ENCODE measurements around the gene MCF2. TPM values are rescaled to one million over a fixed set of nuclear protein-coding genes. Genes with fewer than 3 reads are reported as not detected.

The MCF2 gene
- total RNA-seq, 1 experiment from 2014 or later = 1.0 TPM

GRCh38 chrX:139538907-139539790 is 168.8 kb downstream of the MCF2 start:
- no peaks in the 10 kb centered on the region for H3K27me3 Mint-ChIP-seq (ENCODE audit: low read depth)
- H3K36me3 Mint-ChIP-seq = no peaks in the 10 kb centered on the region
- ChIA-PET POLR2A (no interaction called here), CTCF (no interaction called here)
- no peaks in the 10 kb centered on the region for H3K4me1 Mint-ChIP-seq
- DNase-seq (ENCODE audit: low spot score) = no peak
- no peak overlapping the region for H3K27ac Mint-ChIP-seq
- H3K4me3 Mint-ChIP-seq = no peak overlapping the region
- ATAC-seq = no peak
- TF ChIP-seq ETV6 (CRISPR knock-in tag; IDR thresholded peaks at IDR 0.05) = no peak
- no peak for TF ChIP-seq AFF4 (CRISPR knock-in tag; IDR thresholded peaks at IDR 0.05; ENCODE audit: borderline replicate concordance)
- TF ChIP-seq JUN (CRISPR knock-in tag; IDR thresholded peaks at IDR 0.05) = no peak
- TF ChIP-seq PRRX2 (CRISPR knock-in tag; IDR thresholded peaks at IDR 0.05) = no peak
- TF ChIP-seq TEAD1 (CRISPR knock-in tag; IDR thresholded peaks at IDR 0.05) = no peak
- TF ChIP-seq ZSCAN18 (CRISPR knock-in tag; IDR thresholded peaks at IDR 0.05) = no peak
- no peak for TF ChIP-seq NR2C2 (CRISPR knock-in tag; IDR thresholded peaks at IDR 0.05)
- no peak for TF ChIP-seq RELA (CRISPR knock-in tag; IDR thresholded peaks at IDR 0.05; ENCODE audit: borderline replicate concordance)
- TF ChIP-seq, protein P1, sequence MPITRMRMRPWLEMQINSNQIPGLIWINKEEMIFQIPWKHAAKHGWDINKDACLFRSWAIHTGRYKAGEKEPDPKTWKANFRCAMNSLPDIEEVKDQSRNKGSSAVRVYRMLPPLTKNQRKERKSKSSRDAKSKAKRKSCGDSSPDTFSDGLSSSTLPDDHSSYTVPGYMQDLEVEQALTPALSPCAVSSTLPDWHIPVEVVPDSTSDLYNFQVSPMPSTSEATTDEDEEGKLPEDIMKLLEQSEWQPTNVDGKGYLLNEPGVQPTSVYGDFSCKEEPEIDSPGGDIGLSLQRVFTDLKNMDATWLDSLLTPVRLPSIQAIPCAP (CRISPR knock-in tag; IDR thresholded peaks at IDR 0.05) = no peak
- TF ChIP-seq TCF7 (CRISPR knock-in tag; IDR thresholded peaks at IDR 0.05; ENCODE audit: low read depth) = no peak
- no peak for TF ChIP-seq CREM (CRISPR knock-in tag; IDR thresholded peaks at IDR 0.05)
- H3K9me3 Mint-ChIP-seq = no peaks in the 10 kb centered on the region

DNA sequence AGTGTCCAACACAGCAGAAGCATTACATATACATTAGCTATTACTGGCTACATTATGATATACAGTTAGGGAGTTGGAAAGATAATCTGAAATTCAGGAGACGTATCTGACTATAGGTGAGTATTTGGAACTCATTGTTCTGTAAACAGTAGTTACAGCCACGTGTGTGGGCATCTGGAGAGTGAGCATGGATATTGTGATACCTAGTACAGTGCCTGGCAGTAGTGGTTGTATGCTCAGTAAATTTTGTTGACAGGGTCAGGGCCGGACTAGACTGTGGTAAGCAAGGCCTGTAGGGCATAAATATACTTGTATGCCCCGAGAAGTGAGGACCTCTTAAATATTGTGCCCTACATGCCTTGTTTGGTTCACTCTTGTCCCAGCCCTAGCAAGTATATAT is 174.5 kb downstream of the MCF2 start:
- Mint-ChIP-seq H3K36me3 (no peaks in the 10 kb centered on the region), H3K9me3 (no peaks in the 10 kb centered on the region), H3K27me3 (ENCODE audit: low read depth) (no peaks in the 10 kb centered on the region), H3K27ac (no peak overlapping the region), H3K4me1 (no peaks in the 10 kb centered on the region), H3K4me3 (no peak overlapping the region)
- ATAC-seq = no peak
- TF ChIP-seq CBFB (CRISPR knock-in tag; IDR thresholded peaks at IDR 0.05; ENCODE audit: low read depth) = no peak
- no peak for DNase-seq (ENCODE audit: low spot score)
- CTCF ChIA-PET = no interaction called here
- POLR2A ChIA-PET = no interaction called here

GRCh38 chrX:139532834-139533233 is 175.1 kb downstream of the MCF2 start:
- Mint-ChIP-seq H3K27me3 (ENCODE audit: low read depth) (no peaks in the 10 kb centered on the region), H3K27ac (no peak overlapping the region), H3K4me1 (no peaks in the 10 kb centered on the region), H3K36me3 (no peaks in the 10 kb centered on the region), H3K4me3 (no peak overlapping the region), H3K9me3 (no peaks in the 10 kb centered on the region)
- no peak for DNase-seq (ENCODE audit: low spot score)
- ChIA-PET CTCF (no interaction called here), POLR2A (no interaction called here)
- ATAC-seq = no peak
- TF ChIP-seq TP53 (CRISPR knock-in tag; IDR thresholded peaks at IDR 0.05) (no peak), ZNF671 (CRISPR knock-in tag; IDR thresholded peaks at IDR 0.05) (no peak), CREM (CRISPR knock-in tag; IDR thresholded peaks at IDR 0.05) (no peak), HMGXB4 (CRISPR knock-in tag; IDR thresholded peaks at IDR 0.05) (no peak), NFE2L1 (CRISPR knock-in tag; IDR thresholded peaks at IDR 0.05) (no peak), NFATC4 (CRISPR knock-in tag; IDR thresholded peaks at IDR 0.05) (no peak), ZNF317 (CRISPR knock-in tag; IDR thresholded peaks at IDR 0.05; ENCODE audit: borderline replicate concordance, low read depth) (no peak), ZBTB21 (CRISPR knock-in tag; IDR thresholded peaks at IDR 0.05; ENCODE audit: borderline replicate concordance) (no peak), IRF2 (CRISPR knock-in tag; IDR thresholded peaks at IDR 0.05; ENCODE audit: borderline replicate concordance, low read depth) (no peak)
- TF ChIP-seq, protein P2, sequence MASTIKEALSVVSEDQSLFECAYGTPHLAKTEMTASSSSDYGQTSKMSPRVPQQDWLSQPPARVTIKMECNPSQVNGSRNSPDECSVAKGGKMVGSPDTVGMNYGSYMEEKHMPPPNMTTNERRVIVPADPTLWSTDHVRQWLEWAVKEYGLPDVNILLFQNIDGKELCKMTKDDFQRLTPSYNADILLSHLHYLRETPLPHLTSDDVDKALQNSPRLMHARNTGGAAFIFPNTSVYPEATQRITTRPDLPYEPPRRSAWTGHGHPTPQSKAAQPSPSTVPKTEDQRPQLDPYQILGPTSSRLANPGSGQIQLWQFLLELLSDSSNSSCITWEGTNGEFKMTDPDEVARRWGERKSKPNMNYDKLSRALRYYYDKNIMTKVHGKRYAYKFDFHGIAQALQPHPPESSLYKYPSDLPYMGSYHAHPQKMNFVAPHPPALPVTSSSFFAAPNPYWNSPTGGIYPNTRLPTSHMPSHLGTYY (CRISPR knock-in tag; IDR thresholded peaks at IDR 0.05) = no peak
